ENCODE results near the gene ZNF747.

The ZNF747 gene

GRCh38 chr16:30491229-30491628 lies 43.4 kb downstream of the ZNF747 start:
- Histone ChIP-seq H3K4me3 (ENCODE audit: low read depth, low read length) (no peak overlapping the region), H3K4me1 (ENCODE audit: control insufficient read depth, insufficient read depth, low read length) (peaks cover 2% of the 10 kb centered on the region), H3K9ac (ENCODE audit: low read depth, low read length) (no peak overlapping the region), H3K36me3 (ENCODE audit: control insufficient read depth, insufficient read depth, low read length) (no peaks in the 10 kb centered on the region), H3K9me3 (ENCODE audit: control insufficient read depth, insufficient read depth, low read length) (no peaks in the 10 kb centered on the region), H3K27me3 (ENCODE audit: control insufficient read depth, insufficient read depth, low read length) (no peaks in the 10 kb centered on the region)

GRCh38 chr16:30490210-30490609 lies 44.4 kb downstream of the ZNF747 start:
- Histone ChIP-seq H3K4me1 (ENCODE audit: control insufficient read depth, insufficient read depth, low read length) (peaks cover 2% of the 10 kb centered on the region), H3K9me3 (ENCODE audit: control insufficient read depth, insufficient read depth, low read length) (no peaks in the 10 kb centered on the region), H3K36me3 (ENCODE audit: control insufficient read depth, insufficient read depth, low read length) (no peaks in the 10 kb centered on the region), H3K9ac (ENCODE audit: low read depth, low read length) (no peak overlapping the region), H3K4me3 (ENCODE audit: low read depth, low read length) (no peak overlapping the region), H3K27me3 (ENCODE audit: control insufficient read depth, insufficient read depth, low read length) (no peaks in the 10 kb centered on the region)

- no peak overlapping the region for H3K9ac ChIP-seq (ENCODE audit: low read depth, low read length)
- no peak overlapping the region for H3K4me3 ChIP-seq (ENCODE audit: low read depth, low read length)
- no peaks in the 10 kb centered on the region for H3K9me3 ChIP-seq (ENCODE audit: control insufficient read depth, insufficient read depth, low read length)
- no peaks in the 10 kb centered on the region for H3K27me3 ChIP-seq (ENCODE audit: control insufficient read depth, insufficient read depth, low read length)
- H3K4me1 ChIP-seq (ENCODE audit: control insufficient read depth, insufficient read depth, low read length): peaks cover 2% of the 10 kb centered on the region
- no peaks in the 10 kb centered on the region for H3K36me3 ChIP-seq (ENCODE audit: control insufficient read depth, insufficient read depth, low read length)
These were observed 45.7 kb downstream of the ZNF747 start for GRCh38 chr16:30488764-30489605.

GRCh38 chr16:30485818-30486436 lies 48.7 kb downstream of the ZNF747 start:
- no peak overlapping the region for H3K4me3 ChIP-seq (ENCODE audit: low read depth, low read length)
- no peak overlapping the region for H3K9ac ChIP-seq (ENCODE audit: low read depth, low read length)
- H3K9me3 ChIP-seq (ENCODE audit: control insufficient read depth, insufficient read depth, low read length): no peaks in the 10 kb centered on the region
- no peaks in the 10 kb centered on the region for H3K36me3 ChIP-seq (ENCODE audit: control insufficient read depth, insufficient read depth, low read length)
- H3K27me3 ChIP-seq (ENCODE audit: control insufficient read depth, insufficient read depth, low read length): no peaks in the 10 kb centered on the region
- H3K4me1 ChIP-seq (ENCODE audit: control insufficient read depth, insufficient read depth, low read length): peaks cover 2% of the 10 kb centered on the region

GRCh38 chr16:30484887-30485286 lies 49.8 kb downstream of the ZNF747 start:
- peaks cover 2% of the 10 kb centered on the region for H3K4me1 ChIP-seq (ENCODE audit: control insufficient read depth, insufficient read depth, low read length)
- H3K4me3 ChIP-seq (ENCODE audit: low read depth, low read length): no peak overlapping the region
- no peaks in the 10 kb centered on the region for H3K36me3 ChIP-seq (ENCODE audit: control insufficient read depth, insufficient read depth, low read length)
- H3K27me3 ChIP-seq (ENCODE audit: control insufficient read depth, insufficient read depth, low read length): no peaks in the 10 kb centered on the region
- no peaks in the 10 kb centered on the region for H3K9me3 ChIP-seq (ENCODE audit: control insufficient read depth, insufficient read depth, low read length)
- H3K9ac ChIP-seq (ENCODE audit: low read depth, low read length): no peak overlapping the region

GRCh38 chr16:30482366-30482765 lies 52.3 kb downstream of the ZNF747 start:
- no peaks in the 10 kb centered on the region for H3K36me3 ChIP-seq (ENCODE audit: control insufficient read depth, insufficient read depth, low read length)
- no peaks in the 10 kb centered on the region for H3K27me3 ChIP-seq (ENCODE audit: control insufficient read depth, insufficient read depth, low read length)
- H3K4me1 ChIP-seq (ENCODE audit: control insufficient read depth, insufficient read depth, low read length): no peaks in the 10 kb centered on the region
- H3K4me3 ChIP-seq (ENCODE audit: low read depth, low read length): no peak overlapping the region
- no peak overlapping the region for H3K9ac ChIP-seq (ENCODE audit: low read depth, low read length)
- no peaks in the 10 kb centered on the region for H3K9me3 ChIP-seq (ENCODE audit: control insufficient read depth, insufficient read depth, low read length)

GRCh38 chr16:30481381-30481780 lies 53.3 kb downstream of the ZNF747 start:
- no peaks in the 10 kb centered on the region for H3K27me3 ChIP-seq (ENCODE audit: control insufficient read depth, insufficient read depth, low read length)
- no peak overlapping the region for H3K4me3 ChIP-seq (ENCODE audit: low read depth, low read length)
- no peak overlapping the region for H3K9ac ChIP-seq (ENCODE audit: low read depth, low read length)
- H3K36me3 ChIP-seq (ENCODE audit: control insufficient read depth, insufficient read depth, low read length): no peaks in the 10 kb centered on the region
- H3K4me1 ChIP-seq (ENCODE audit: control insufficient read depth, insufficient read depth, low read length): no peaks in the 10 kb centered on the region
- no peaks in the 10 kb centered on the region for H3K9me3 ChIP-seq (ENCODE audit: control insufficient read depth, insufficient read depth, low read length)
